Putamen (tissue), 1 donor: ENCODE data around the gene RAB11FIP4.

Experiments used
- DNase-seq: peaks from one replicate; pipeline ENCODE4 v3.0.0-alpha.2; 2016; ENCODE audit warnings: low spot score

RAB11FIP4 gene

GRCh38 chr17:31548709-31549108 is 157.2 kb downstream of the RAB11FIP4 start:
- no peak for DNase-seq

GRCh38 chr17:31549121-31549524 is 157.6 kb downstream of the RAB11FIP4 start:
- DNase-seq, result no peak

- DNase-seq, result peak; percentile 93
Measured at GRCh38 chr17:31549525-31550388, 158.3 kb downstream of the RAB11FIP4 start.

GRCh38 chr17:31550389-31551056 is 159.0 kb downstream of the RAB11FIP4 start:
- peak; percentile 34 for DNase-seq

GRCh38 chr17:31552568-31552967 is 161.1 kb downstream of the RAB11FIP4 start:
- DNase-seq, result no peak

GRCh38 chr17:31553506-31553905 is 162.0 kb downstream of the RAB11FIP4 start:
- no peak for DNase-seq

GRCh38 chr17:31554930-31555329 is 163.5 kb downstream of the RAB11FIP4 start:
- no peak for DNase-seq

- no peak for DNase-seq
Measured at GRCh38 chr17:31556969-31557645, 165.6 kb downstream of the RAB11FIP4 start.

GRCh38 chr17:31558748-31559583 is 167.5 kb downstream of the RAB11FIP4 start:
- DNase-seq, result peak; percentile 65

GRCh38 chr17:31559584-31560501 is 168.4 kb downstream of the RAB11FIP4 start:
- no peak for DNase-seq

GRCh38 chr17:31560616-31561235 is 169.3 kb downstream of the RAB11FIP4 start:
- DNase-seq, result no peak

- no peak for DNase-seq
Measured at GRCh38 chr17:31561469-31562375, 170.2 kb downstream of the RAB11FIP4 start.

GRCh38 chr17:31562376-31562840 is 170.9 kb downstream of the RAB11FIP4 start:
- no peak for DNase-seq

GRCh38 chr17:31564291-31564690 is 172.8 kb downstream of the RAB11FIP4 start:
- DNase-seq, result no peak

- no peak for DNase-seq
Measured at GRCh38 chr17:31564883-31565301, 173.4 kb downstream of the RAB11FIP4 start.

GRCh38 chr17:31565652-31566051 is 174.2 kb downstream of the RAB11FIP4 start:
- DNase-seq, result no peak

- no peak for DNase-seq
Measured at GRCh38 chr17:31566247-31566991, 174.9 kb downstream of the RAB11FIP4 start.

GRCh38 chr17:31566992-31567373 is 175.5 kb downstream of the RAB11FIP4 start:
- no peak for DNase-seq
